Left ventricle myocardium inferior (tissue), 1 donor: Measurements from ENCODE around the gene DUSP6. TPM values are rescaled to one million over a fixed set of nuclear protein-coding genes. Genes with fewer than 3 reads are reported as not detected.
"Not testable (repeated sequence)": the region's sequence is repeated elsewhere in the genome, so short reads cannot be mapped to it uniquely, and the experiment has no call there.

ENCODE experiments used
- DNase-seq: peaks from one replicate; pipeline ENCODE4 v3.0.0-alpha.2; 2020
- H3K27ac ChIP-seq: fragments of 200-600 bp; replicated peaks from 2 replicates; pipeline ENCODE4 v1.8.0; 2021
- H3K27me3 ChIP-seq: fragments of 200-600 bp; 2 replicates; pipeline ENCODE4 v1.8.0; 2021; ENCODE audit warnings: low read depth
- H3K36me3 ChIP-seq: fragments of 200-600 bp; 2 replicates; pipeline ENCODE4 v1.8.0; 2021
- H3K4me1 ChIP-seq: fragments of 200-600 bp; 2 replicates; pipeline ENCODE4 v1.8.0; 2021
- H3K4me3 ChIP-seq: fragments of 200-600 bp; 2 replicates; pipeline ENCODE4 v1.8.0; 2021; ENCODE audit warnings: mild to moderate bottlenecking, moderate library complexity
- H3K9me3 ChIP-seq: fragments of 200-600 bp; replicated peaks from 2 replicates; pipeline ENCODE4 v1.8.0; 2021
- intact Hi-C: fragments of 100-400 bp; cut with micrococcal nuclease; formaldehyde crosslinking; loops from one replicate; pipeline ENCODE4 v1.11.0; 2022
- total RNA-seq: library from RNA; stranded (reverse); fragmentation: NEBNext Ultra II Directional; extraction: Animal tissue kit (Norgen Biotek cat#: 25700); gene quantifications from one replicate; pipeline ENCODE4 v1.2.1, GENCODE V29; 2021
- TF ChIP-seq, protein P1 (sequence below): fragments of 200-600 bp; IDR thresholded peaks from 2 replicates; pipeline ENCODE4 v1.8.0; 2021; ENCODE audit warnings: antibody characterized with exemption, mild to moderate bottlenecking, borderline replicate concordance
- donor health status: DM: no; HTN: yes; CAD: no; lungs with severe emphysema.

Gene DUSP6
- total RNA-seq, 1 donor from 2014 or later: 16.1 TPM

DNA sequence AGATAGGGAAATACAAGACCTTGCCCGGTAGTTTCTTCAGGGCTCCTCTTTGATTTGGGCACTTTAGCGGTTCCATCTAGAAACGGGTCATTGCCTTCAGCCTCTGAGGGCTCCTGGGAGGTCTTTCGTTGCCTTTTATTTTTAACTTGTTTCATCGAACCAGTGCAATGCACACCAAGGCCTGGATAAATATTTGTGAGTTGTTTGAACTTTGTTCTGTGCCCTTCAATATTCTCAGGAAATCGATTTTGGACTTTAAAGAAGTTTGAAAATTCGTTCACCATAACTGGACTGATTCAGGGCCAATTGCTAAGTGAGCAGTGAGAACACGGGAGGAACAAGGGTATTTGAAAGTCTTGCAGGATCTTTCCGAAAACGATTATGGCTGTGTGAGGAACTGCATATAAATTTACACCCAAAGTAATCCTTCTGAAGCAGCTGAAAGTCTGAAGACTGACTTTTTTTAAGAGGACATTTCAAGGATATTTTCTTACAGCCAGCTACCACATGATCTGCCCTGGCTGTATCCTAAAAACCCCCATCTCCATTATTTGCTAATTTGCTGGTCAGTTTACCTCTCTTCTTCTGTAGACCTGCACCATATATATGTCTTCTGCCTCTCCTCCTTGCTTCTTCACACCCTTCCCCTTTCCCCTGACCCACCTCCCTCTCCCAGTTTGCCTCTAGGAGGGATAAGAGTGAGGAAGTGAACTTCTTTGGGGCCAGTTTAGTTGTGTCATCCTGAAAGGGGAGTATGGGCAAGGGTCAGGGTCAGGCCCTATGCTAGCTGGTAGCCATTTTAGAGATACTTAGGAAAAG lies 8.0 kb downstream of the DUSP6 start:
- no peak overlapping the region for H3K4me3 ChIP-seq
- H3K9me3 ChIP-seq: no peaks in the 10 kb centered on the region
- intact Hi-C loops: loop anchor here (10.0 kb wide), 1 partner anchor 99 kb away; no protein-coding TSS in a partner anchor
- peak overlapping the region; percentile 99 for H3K27ac ChIP-seq
- H3K4me1 ChIP-seq: peaks cover 56% of the 10 kb centered on the region
- no peaks in the 10 kb centered on the region for H3K27me3 ChIP-seq
- H3K36me3 ChIP-seq: peaks cover 14% of the 10 kb centered on the region
- no peak for DNase-seq
- TF ChIP-seq, protein P1, sequence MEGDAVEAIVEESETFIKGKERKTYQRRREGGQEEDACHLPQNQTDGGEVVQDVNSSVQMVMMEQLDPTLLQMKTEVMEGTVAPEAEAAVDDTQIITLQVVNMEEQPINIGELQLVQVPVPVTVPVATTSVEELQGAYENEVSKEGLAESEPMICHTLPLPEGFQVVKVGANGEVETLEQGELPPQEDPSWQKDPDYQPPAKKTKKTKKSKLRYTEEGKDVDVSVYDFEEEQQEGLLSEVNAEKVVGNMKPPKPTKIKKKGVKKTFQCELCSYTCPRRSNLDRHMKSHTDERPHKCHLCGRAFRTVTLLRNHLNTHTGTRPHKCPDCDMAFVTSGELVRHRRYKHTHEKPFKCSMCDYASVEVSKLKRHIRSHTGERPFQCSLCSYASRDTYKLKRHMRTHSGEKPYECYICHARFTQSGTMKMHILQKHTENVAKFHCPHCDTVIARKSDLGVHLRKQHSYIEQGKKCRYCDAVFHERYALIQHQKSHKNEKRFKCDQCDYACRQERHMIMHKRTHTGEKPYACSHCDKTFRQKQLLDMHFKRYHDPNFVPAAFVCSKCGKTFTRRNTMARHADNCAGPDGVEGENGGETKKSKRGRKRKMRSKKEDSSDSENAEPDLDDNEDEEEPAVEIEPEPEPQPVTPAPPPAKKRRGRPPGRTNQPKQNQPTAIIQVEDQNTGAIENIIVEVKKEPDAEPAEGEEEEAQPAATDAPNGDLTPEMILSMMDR: no peak

DNA sequence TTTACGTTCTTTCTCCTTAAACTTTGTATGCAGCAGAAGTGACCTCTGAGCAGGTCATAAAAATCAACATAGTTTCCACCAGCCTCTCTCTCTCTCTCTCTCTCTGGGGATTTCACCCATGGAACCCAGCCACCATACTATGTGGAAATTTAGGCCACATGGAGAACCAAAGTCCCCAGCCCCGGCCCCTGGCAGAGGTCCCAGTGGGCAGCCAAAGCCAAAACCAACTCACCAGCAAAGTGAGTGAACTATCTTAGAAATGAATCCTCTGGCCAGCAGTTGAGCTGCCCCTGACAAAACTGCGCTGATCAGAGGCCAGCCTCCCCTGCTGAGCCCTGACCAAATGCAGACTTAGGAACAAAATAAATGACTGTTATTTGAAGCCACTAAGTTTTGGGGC lies 9.2 kb downstream of the DUSP6 start:
- TF ChIP-seq, protein P1: no peak
- peaks cover 50% of the 10 kb centered on the region for H3K4me1 ChIP-seq
- no peaks in the 10 kb centered on the region for H3K27me3 ChIP-seq
- peak; percentile 68 for DNase-seq
- H3K9me3 ChIP-seq: no peaks in the 10 kb centered on the region
- peak overlapping the region; percentile 29 for H3K27ac ChIP-seq
- intact Hi-C loops: loop anchor here (10.0 kb wide), 1 partner anchor 98 kb away; no protein-coding TSS in a partner anchor
- no peak overlapping the region for H3K4me3 ChIP-seq
- peaks cover 3% of the 10 kb centered on the region for H3K36me3 ChIP-seq

DNA sequence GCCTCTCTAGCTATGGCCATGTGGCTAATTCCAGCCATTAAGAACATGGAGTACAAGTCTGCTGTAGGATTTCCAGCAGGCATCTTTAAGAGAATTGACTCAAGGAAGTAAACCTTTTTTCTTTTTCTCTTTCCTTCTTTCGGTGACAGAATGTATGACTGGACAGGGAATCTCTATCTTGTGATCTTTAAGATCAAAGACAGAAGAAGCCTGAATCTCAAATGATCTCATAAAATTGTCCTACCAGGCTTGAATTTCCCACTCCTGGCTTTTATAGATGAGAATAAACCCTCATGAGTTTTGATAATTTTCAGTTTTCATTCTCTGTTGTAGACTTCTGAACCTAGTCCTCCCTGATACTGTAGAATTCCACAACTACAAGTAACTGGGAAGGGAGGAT lies 11.4 kb downstream of the DUSP6 start:
- TF ChIP-seq, protein P1: no peak
- H3K27me3 ChIP-seq: no peaks in the 10 kb centered on the region
- H3K4me1 ChIP-seq: peaks cover 31% of the 10 kb centered on the region
- H3K9me3 ChIP-seq: no peaks in the 10 kb centered on the region
- peak overlapping the region; percentile 77 for H3K27ac ChIP-seq
- intact Hi-C loops: loop anchor here (10.0 kb wide), 1 partner anchor 96 kb away; no protein-coding TSS in a partner anchor
- no peaks in the 10 kb centered on the region for H3K36me3 ChIP-seq
- H3K4me3 ChIP-seq: no peak overlapping the region
- DNase-seq: no peak

DNA sequence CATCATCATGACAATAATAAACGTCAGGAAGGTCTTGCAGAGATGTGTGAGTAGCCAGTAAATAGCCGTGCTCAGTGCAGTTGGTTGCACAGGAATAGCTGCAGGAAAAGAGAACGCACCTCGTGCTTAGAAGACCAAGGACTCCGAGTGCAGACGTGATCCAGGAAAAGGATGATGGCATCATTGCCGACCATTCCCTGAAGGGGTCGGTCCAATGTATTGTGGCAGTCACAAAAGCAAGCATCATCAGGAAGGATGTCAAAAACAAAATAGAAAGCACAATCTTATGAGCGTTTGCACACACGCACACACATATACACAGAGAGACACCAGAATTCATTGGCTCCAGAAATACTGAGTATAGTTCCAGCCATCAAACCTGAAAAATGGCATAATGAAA lies 12.8 kb downstream of the DUSP6 start:
- Histone ChIP-seq H3K4me3 (peak overlapping the region; percentile 5), H3K36me3 (no peaks in the 10 kb centered on the region), H3K27me3 (no peaks in the 10 kb centered on the region), H3K9me3 (no peaks in the 10 kb centered on the region), H3K27ac (peak overlapping the region; percentile 77), H3K4me1 (peaks cover 23% of the 10 kb centered on the region)
- DNase-seq: no peak
- intact Hi-C loops: no loop called here
- TF ChIP-seq, protein P1: no peak

DNA sequence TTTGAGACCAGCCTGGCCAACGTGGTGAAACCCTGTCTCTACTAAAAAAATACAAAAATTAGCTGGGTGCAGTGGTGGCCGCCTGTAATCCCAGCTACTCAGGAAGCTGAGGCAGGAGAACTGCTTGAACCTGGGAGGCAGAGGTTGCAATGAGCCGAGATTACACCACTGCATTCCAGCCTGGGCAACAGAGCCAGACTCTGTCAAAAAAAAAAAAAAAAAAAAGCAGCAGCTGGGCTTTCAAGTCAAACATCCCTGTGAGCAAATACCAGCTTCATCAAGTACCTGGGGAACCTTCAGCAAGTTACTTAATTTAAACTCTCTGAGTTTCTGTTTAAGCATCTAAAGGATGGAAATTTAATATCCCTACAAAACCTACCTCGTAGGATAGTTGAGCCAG lies 15.2 kb downstream of the DUSP6 start:
- DNase-seq, H3K27ac ChIP-seq, H3K27me3 ChIP-seq, intact Hi-C loops, H3K4me3 ChIP-seq, H3K36me3 ChIP-seq, H3K9me3 ChIP-seq: not testable (repeated sequence)
- H3K4me1 ChIP-seq: peaks cover 25% of the 10 kb centered on the region

DNA sequence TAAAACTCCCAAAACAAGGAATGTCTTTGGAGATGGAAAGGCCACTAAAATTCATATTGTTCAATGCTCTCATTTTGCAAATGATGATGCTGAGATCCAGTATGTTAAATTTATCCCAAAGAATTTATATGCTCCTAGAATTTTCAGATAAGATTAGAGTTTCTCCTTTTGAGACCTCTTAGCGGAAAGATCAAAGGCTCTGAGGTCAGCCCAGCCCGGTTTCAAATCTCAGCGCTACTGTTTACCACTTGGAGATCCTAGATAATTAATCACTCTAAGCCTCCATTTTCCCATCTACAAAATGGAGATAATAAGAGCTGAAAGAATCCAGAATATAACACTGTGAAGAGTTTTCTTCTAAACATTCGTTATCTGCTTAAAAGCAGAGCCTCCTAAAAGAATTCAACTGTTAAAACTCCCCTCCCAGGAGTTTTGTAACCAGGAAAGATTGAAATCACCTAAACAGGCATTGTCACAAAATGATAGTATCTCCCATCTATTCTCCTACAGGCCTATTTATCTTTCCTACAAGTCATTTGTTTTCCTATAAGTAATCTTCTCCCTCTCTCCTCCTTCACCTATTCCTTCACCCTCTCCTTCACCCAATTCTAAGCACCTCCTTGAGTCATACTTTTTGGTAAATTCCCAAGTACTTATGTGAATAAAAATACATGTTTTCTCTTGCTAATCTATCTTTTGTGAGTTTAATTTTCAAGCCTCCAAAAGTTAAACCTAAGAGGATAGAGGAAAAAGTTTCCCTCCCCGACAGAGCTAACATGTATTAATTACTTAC lies 16.7 kb downstream of the DUSP6 start:
- TF ChIP-seq, protein P1: no peak
- intact Hi-C loops: no loop called here
- peak overlapping the region; percentile 54 for H3K27ac ChIP-seq
- H3K36me3 ChIP-seq: no peaks in the 10 kb centered on the region
- DNase-seq: no peak
- no peaks in the 10 kb centered on the region for H3K27me3 ChIP-seq
- peaks cover 11% of the 10 kb centered on the region for H3K9me3 ChIP-seq
- H3K4me3 ChIP-seq: no peak overlapping the region
- peaks cover 25% of the 10 kb centered on the region for H3K4me1 ChIP-seq
